Loucy (cell line): ENCODE data around the gene NHLRC2.
A peak's percentile ranks its signal among the peaks of the same experiment; 100 is the strongest.

Source experiments
- H2AFZ ChIP-seq: fragments of 200-600 bp; sonication (generic); 2 replicates; pipeline ENCODE4 v1.6.0; 2016; ENCODE audit warnings: antibody characterized with exemption, mild to moderate bottlenecking, low read length, moderate library complexity
- H3F3A ChIP-seq: fragments of 200-600 bp; 2 replicates; pipeline ENCODE4 v1.6.0; 2016; ENCODE audit warnings: antibody characterized with exemption, low read depth, mild to moderate bottlenecking
- H3K27me3 ChIP-seq: fragments of 200-600 bp; sonication (generic); 2 replicates; pipeline ENCODE4 v1.6.1; 2014; ENCODE audit warnings: low read length, mild to moderate bottlenecking; ENCODE audit not compliant: insufficient read depth, poor library complexity, severe bottlenecking
- H3K36me3 ChIP-seq: fragments of 200-600 bp; sonication (generic); 2 replicates; pipeline ENCODE4 v1.6.1; 2016; ENCODE audit warnings: low read length; ENCODE audit not compliant: insufficient read depth
- H3K4me1 ChIP-seq: fragments of 200-600 bp; sonication (generic); 2 replicates; pipeline ENCODE4 v1.5.1; 2014; ENCODE audit warnings: low read length, mild to moderate bottlenecking; ENCODE audit not compliant: insufficient read depth, poor library complexity, severe bottlenecking
- H3K4me2 ChIP-seq: fragments of 200-600 bp; sonication (generic); 2 replicates; pipeline ENCODE4 v1.6.0; 2014; ENCODE audit warnings: antibody characterized with exemption, low read length, low read depth, mild to moderate bottlenecking; ENCODE audit not compliant: poor library complexity, severe bottlenecking
- H3K4me3 ChIP-seq: fragments of 200-600 bp; sonication (generic); 2 replicates; pipeline ENCODE4 v1.5.1; 2014; ENCODE audit warnings: low read length, mild to moderate bottlenecking, mixed read lengths; ENCODE audit not compliant: poor library complexity, severe bottlenecking
- H3K79me2 ChIP-seq: fragments of 200-600 bp; sonication (generic); 2 replicates; pipeline ENCODE4 v1.6.1; 2014; ENCODE audit warnings: low read length; ENCODE audit not compliant: insufficient read depth
- H3K9ac ChIP-seq: fragments of 200-600 bp; sonication (generic); 2 replicates; pipeline ENCODE4 v1.6.0; 2014; ENCODE audit warnings: mild to moderate bottlenecking, low read depth, low read length, moderate library complexity; ENCODE audit not compliant: poor library complexity, severe bottlenecking
- H3K9me2 ChIP-seq: fragments of 200-600 bp; sonication (generic); replicated peaks from 2 replicates; pipeline ENCODE4 v1.6.1; 2016; ENCODE audit warnings: low read depth, low read length, mixed read lengths
- H3K9me3 ChIP-seq: fragments of 200-600 bp; sonication (generic); 2 replicates; pipeline ENCODE4 v1.6.1; 2014; ENCODE audit warnings: mild to moderate bottlenecking, antibody characterized with exemption, low read length, low read depth; ENCODE audit not compliant: insufficient read depth
- H4K20me1 ChIP-seq: fragments of 200-600 bp; sonication (generic); 2 replicates; pipeline ENCODE4 v1.6.0; 2014; ENCODE audit warnings: antibody characterized with exemption, low read length, mild to moderate bottlenecking; ENCODE audit not compliant: insufficient read depth, poor library complexity, severe bottlenecking
- EZH2phosphoT487 ChIP-seq: fragments of 200-600 bp; IDR thresholded peaks from 2 replicates; pipeline ENCODE4 v1.6.1; 2018; ENCODE audit warnings: antibody characterized with exemption, mild to moderate bottlenecking, moderate library complexity, borderline replicate concordance
- TF ChIP-seq, protein P1 (sequence below): fragments of 200-600 bp; sonication (generic); conservative IDR thresholded peaks from 2 replicates; pipeline ENCODE4 v1.5.1; 2014; ENCODE audit warnings: mild to moderate bottlenecking, antibody characterized with exemption, low read length

The NHLRC2 gene

DNA sequence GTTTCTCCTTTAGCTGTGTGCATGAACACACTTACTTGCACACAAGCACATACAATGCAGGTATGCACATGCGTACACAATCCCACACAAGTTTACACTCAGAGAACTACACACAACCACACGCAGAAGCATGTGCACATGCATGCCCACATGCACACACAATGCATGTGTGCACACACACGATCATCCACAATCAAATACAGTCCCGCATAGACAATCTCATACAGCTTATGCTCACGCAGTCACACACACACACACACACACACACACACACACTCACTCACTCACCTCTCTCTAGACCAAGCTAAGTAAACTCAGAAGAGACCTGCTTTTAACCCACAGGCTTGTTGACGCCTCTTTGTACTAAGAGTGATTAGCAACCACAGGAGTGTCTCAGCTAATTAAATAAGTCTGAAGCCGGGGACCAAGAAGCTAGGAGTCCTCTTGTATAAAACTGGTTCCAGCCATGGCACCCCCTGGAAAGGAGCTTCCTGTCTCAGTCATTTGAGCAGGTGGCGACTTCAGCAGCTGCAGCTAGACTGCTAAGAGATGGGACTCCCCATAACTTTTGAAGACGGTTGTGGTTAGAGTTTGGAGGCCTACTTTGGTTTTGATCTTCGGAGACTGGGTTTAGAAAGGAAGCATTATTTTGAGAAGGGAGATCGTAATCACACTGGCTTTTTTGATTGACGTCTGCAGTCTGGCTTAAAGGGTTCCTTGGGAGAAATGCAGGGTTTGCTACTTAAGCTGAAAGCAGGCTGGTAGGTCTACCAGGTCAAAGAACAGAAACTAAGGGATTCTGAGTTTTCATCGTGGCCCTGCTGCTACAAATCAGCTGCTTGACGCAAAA is 106.9 kb downstream of the NHLRC2 start:
- Histone ChIP-seq H3K9me3 (no peaks in the 10 kb centered on the region), H3K4me1 (peaks cover 84% of the 10 kb centered on the region), H3K4me2 (peak overlapping the region; percentile 91), H4K20me1 (no peaks in the 10 kb centered on the region), H3K9me2 (no peaks in the 10 kb centered on the region), H3K27me3 (no peaks in the 10 kb centered on the region), H3F3A (peaks cover 11% of the 10 kb centered on the region), H3K4me3 (peak overlapping the region; percentile 70), H3K36me3 (no peaks in the 10 kb centered on the region), H2AFZ (no peak overlapping the region), H3K79me2 (peaks cover 9% of the 10 kb centered on the region; the same call in 1 of the 2 replicates), H3K9ac (peak overlapping the region; percentile 86)
- no peak for TF ChIP-seq EZH2phosphoT487
- TF ChIP-seq, protein P1, sequence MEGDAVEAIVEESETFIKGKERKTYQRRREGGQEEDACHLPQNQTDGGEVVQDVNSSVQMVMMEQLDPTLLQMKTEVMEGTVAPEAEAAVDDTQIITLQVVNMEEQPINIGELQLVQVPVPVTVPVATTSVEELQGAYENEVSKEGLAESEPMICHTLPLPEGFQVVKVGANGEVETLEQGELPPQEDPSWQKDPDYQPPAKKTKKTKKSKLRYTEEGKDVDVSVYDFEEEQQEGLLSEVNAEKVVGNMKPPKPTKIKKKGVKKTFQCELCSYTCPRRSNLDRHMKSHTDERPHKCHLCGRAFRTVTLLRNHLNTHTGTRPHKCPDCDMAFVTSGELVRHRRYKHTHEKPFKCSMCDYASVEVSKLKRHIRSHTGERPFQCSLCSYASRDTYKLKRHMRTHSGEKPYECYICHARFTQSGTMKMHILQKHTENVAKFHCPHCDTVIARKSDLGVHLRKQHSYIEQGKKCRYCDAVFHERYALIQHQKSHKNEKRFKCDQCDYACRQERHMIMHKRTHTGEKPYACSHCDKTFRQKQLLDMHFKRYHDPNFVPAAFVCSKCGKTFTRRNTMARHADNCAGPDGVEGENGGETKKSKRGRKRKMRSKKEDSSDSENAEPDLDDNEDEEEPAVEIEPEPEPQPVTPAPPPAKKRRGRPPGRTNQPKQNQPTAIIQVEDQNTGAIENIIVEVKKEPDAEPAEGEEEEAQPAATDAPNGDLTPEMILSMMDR: no peak

DNA sequence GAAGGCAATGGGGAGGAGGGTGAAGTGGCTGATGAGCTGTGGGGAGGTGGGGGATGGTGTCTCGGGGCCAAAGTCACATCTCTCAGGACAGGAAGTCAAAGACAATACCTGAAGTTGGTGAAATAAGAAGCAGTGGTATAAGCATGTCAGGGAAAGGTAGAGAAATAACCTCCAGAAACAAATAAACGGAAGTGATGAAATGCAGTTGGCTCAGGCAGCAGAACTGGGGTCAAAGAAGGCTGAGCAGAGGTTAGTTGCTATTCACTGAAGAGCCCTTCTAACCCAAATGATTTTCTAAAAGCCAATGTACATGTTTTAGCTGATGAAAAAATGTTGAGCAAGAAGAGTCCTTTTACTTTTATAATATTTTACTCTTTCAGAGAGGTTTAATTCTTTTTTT is 110.6 kb downstream of the NHLRC2 start:
- no peaks in the 10 kb centered on the region for H4K20me1 ChIP-seq
- peaks cover 11% of the 10 kb centered on the region for H3F3A ChIP-seq
- H3K4me3 ChIP-seq: no peak overlapping the region
- no peaks in the 10 kb centered on the region for H3K36me3 ChIP-seq
- peak overlapping the region; percentile 26; the same call in 1 of the 2 replicates for H2AFZ ChIP-seq
- TF ChIP-seq EZH2phosphoT487: no peak
- TF ChIP-seq, protein P1: no peak
- H3K4me2 ChIP-seq: no peak overlapping the region
- H3K27me3 ChIP-seq: no peaks in the 10 kb centered on the region
- no peaks in the 10 kb centered on the region for H3K9me2 ChIP-seq
- H3K9me3 ChIP-seq: no peaks in the 10 kb centered on the region; the same call in 1 of the 2 replicates
- H3K79me2 ChIP-seq: no peaks in the 10 kb centered on the region
- peaks cover 67% of the 10 kb centered on the region for H3K4me1 ChIP-seq
- no peak overlapping the region for H3K9ac ChIP-seq

DNA sequence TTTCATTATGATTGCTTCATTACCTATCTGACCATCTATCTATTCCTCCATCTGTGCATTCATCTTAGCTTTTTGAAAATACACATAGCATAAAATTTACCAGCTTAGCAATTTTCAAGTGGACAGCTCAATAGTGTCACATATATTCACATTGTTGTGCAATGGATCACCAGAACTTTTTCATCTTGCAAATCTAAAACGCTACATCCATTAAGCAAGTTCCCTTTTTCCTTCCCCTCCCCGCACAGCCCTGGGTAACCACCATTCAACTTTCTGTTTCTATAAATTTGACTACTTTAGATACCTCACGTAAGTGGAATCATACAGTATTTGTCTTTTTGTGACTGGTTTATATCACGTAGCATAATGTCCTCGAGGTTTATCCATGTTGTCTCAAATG is 111.2 kb downstream of the NHLRC2 start:
- peaks cover 11% of the 10 kb centered on the region for H3F3A ChIP-seq

More for the DNA sequence above, 111.2 kb downstream of the NHLRC2 start:
- no peak overlapping the region for H3K4me3 ChIP-seq
- H3K27me3 ChIP-seq: no peaks in the 10 kb centered on the region
- peaks cover 67% of the 10 kb centered on the region for H3K4me1 ChIP-seq
- no peaks in the 10 kb centered on the region for H3K36me3 ChIP-seq
- no peaks in the 10 kb centered on the region for H3K9me2 ChIP-seq
- no peak overlapping the region for H3K4me2 ChIP-seq
- H2AFZ ChIP-seq: no peak overlapping the region
- no peaks in the 10 kb centered on the region; the same call in 1 of the 2 replicates for H3K9me3 ChIP-seq
- H3K79me2 ChIP-seq: no peaks in the 10 kb centered on the region
- no peaks in the 10 kb centered on the region for H4K20me1 ChIP-seq
- H3K9ac ChIP-seq: no peak overlapping the region
- TF ChIP-seq, protein P1: no peak
- TF ChIP-seq EZH2phosphoT487: no peak
